Activated B cell treated with CpG ODN at 0.5 μM for 24 hours (primary cell): Measurements from ENCODE around the gene DNAH14. TPM values are rescaled to one million over a fixed set of nuclear protein-coding genes. Genes with fewer than 3 reads are reported as not detected.

Experiments
- ATAC-seq: fragments of 200-7000 bp; cut with Tn5 transposase; one replicate; pipeline ENCODE4 v1.10.0; 2021; ENCODE audit warnings: low read depth, mild to moderate bottlenecking, moderate library complexity
- CTCF ChIA-PET: fragments of 350-600 bp; sonication (Branson Sonifier 250); formaldehyde crosslinking; loops from one replicate; lab custom pipeline; 2021; ENCODE audit warnings: antibody characterized with exemption; lab: Charles Lee
- POLR2A ChIA-PET: fragments of 350-600 bp; sonication (Branson Sonifier 250); formaldehyde crosslinking; loops from one replicate; lab custom pipeline; 2021; ENCODE audit warnings: antibody characterized with exemption; lab: Charles Lee
- DNase-seq: peaks from one replicate; pipeline ENCODE4 v3.0.0; 2022
- H3K27ac Mint-ChIP-seq: one replicate; pipeline ENCODE4 v1.8.0; 2020; ENCODE audit warnings: mixed read lengths
- H3K27me3 Mint-ChIP-seq: one replicate; pipeline ENCODE4 v1.8.0; 2021; ENCODE audit warnings: mixed read lengths
- H3K36me3 Mint-ChIP-seq: one replicate; pipeline ENCODE4 v1.8.0; 2021; ENCODE audit warnings: low read depth, mixed read lengths
- H3K4me1 Mint-ChIP-seq: one replicate; pipeline ENCODE4 v1.8.0; 2021; ENCODE audit warnings: mixed read lengths
- H3K4me3 Mint-ChIP-seq: one replicate; pipeline ENCODE4 v1.8.0; 2020; ENCODE audit warnings: mild to moderate bottlenecking, mixed read lengths
- H3K9me3 Mint-ChIP-seq: one replicate; pipeline ENCODE4 v1.8.0; 2020; ENCODE audit warnings: mixed read lengths
- intact Hi-C: fragments of 100-400 bp; cut with micrococcal nuclease; formaldehyde crosslinking; loops from one replicate; pipeline ENCODE4 v1.15.1; 2024
- total RNA-seq: library from RNA; stranded (reverse); gene quantifications from 2 replicates; pipeline ENCODE4 v1.2.3, GENCODE V29; 2022
- TF ChIP-seq, protein P1 (sequence below): fragments of 200-600 bp; IDR thresholded peaks from one replicate; pipeline ENCODE4 v1.8.0; 2022; ENCODE audit warnings: antibody characterized with exemption, mild to moderate bottlenecking

The DNAH14 gene
- total RNA-seq, 1 donor from 2014 or later = not detected

DNA sequence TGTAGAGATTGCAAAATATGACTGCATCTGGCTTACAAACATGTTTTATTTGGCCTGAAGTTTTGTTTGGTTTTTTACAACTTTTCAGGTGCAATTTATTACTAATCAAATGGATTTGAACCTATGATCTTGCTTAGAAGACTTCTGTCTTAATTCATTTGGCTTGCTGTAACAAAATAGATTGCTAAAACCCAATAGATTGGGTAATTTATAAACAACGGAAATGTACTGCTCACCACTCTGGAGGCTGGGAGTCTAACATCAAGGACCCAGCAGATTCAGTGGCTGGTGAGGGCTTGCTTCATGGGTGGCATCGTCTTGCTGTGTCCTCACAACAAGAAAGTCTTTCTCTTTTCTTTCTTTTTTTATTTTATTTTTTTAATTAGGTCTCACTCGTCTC is 425.4 kb downstream of the DNAH14 start:
- no peaks in the 10 kb centered on the region for H3K36me3 Mint-ChIP-seq
- no peaks in the 10 kb centered on the region for H3K9me3 Mint-ChIP-seq
- H3K27ac Mint-ChIP-seq = no peak overlapping the region
- intact Hi-C loops = no loop called here
- no peaks in the 10 kb centered on the region for H3K4me1 Mint-ChIP-seq
- POLR2A ChIA-PET = no interaction called here
- peaks cover 9% of the 10 kb centered on the region for H3K27me3 Mint-ChIP-seq
- TF ChIP-seq, protein P1, sequence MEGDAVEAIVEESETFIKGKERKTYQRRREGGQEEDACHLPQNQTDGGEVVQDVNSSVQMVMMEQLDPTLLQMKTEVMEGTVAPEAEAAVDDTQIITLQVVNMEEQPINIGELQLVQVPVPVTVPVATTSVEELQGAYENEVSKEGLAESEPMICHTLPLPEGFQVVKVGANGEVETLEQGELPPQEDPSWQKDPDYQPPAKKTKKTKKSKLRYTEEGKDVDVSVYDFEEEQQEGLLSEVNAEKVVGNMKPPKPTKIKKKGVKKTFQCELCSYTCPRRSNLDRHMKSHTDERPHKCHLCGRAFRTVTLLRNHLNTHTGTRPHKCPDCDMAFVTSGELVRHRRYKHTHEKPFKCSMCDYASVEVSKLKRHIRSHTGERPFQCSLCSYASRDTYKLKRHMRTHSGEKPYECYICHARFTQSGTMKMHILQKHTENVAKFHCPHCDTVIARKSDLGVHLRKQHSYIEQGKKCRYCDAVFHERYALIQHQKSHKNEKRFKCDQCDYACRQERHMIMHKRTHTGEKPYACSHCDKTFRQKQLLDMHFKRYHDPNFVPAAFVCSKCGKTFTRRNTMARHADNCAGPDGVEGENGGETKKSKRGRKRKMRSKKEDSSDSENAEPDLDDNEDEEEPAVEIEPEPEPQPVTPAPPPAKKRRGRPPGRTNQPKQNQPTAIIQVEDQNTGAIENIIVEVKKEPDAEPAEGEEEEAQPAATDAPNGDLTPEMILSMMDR = no peak
- no peak overlapping the region for H3K4me3 Mint-ChIP-seq
- ATAC-seq (no peak), DNase-seq (no peak)
- CTCF ChIA-PET = no interaction called here

GRCh38 chr1:225355863-225356262 is 426.4 kb downstream of the DNAH14 start:
- intact Hi-C loops = no loop called here
- Mint-ChIP-seq H3K9me3 (no peaks in the 10 kb centered on the region), H3K36me3 (no peaks in the 10 kb centered on the region), H3K27me3 (peaks cover 9% of the 10 kb centered on the region), H3K4me3 (no peak overlapping the region), H3K4me1 (no peaks in the 10 kb centered on the region), H3K27ac (no peak overlapping the region)
- POLR2A ChIA-PET = no interaction called here
- CTCF ChIA-PET = no interaction called here
- TF ChIP-seq, protein P1 = no peak
- DNase-seq (no peak), ATAC-seq (no peak)

DNA sequence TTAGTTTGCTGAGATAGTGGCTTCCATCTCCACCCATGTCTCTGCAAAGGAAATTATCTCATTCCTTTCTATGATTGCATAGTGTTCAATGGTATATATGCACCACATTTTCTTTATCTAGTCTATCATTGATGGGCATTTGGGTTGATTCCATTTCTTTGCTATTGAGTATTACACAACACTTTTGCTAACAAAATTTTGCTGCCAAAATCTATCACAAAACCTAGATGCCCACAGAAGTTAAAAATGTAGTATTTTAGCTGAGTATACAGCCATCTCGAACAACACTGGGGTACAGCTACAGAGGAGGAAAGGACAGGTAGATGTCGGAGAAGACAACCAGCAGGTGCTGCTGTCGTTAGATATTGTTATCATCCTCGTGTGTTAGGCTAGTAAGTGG is 430.6 kb downstream of the DNAH14 start:
- Mint-ChIP-seq H3K27ac (no peak overlapping the region), H3K27me3 (peaks cover 6% of the 10 kb centered on the region), H3K4me3 (no peak overlapping the region), H3K4me1 (peaks cover 3% of the 10 kb centered on the region), H3K9me3 (no peaks in the 10 kb centered on the region), H3K36me3 (no peaks in the 10 kb centered on the region)
- TF ChIP-seq, protein P1 = no peak
- intact Hi-C loops = no loop called here
- CTCF ChIA-PET = no interaction called here
- no peak for ATAC-seq
- no peak for DNase-seq
- POLR2A ChIA-PET = no interaction called here

DNA sequence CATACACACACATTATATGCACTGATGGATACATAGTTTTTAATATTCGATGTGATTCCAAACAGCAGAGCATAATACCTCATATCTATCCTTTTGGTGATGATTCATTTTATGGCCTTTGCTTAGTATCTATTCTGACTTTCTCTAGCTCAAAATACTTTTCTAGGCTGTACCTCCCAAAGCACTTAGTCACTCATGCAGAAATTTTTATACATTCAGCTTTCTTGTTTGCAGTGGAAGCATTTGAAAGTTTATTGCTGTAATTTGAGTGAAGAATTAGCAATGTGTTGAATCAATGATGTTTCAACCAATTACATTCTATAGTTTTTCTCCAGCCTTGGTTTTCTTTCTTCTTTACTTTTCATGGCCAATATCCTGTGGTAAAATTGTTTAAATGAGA is 431.7 kb downstream of the DNAH14 start:
- Mint-ChIP-seq H3K9me3 (no peaks in the 10 kb centered on the region), H3K36me3 (no peaks in the 10 kb centered on the region), H3K4me1 (peaks cover 3% of the 10 kb centered on the region), H3K4me3 (no peak overlapping the region), H3K27me3 (peaks cover 6% of the 10 kb centered on the region), H3K27ac (no peak overlapping the region)
- TF ChIP-seq, protein P1 = no peak
- intact Hi-C loops = no loop called here
- ChIA-PET POLR2A (no interaction called here), CTCF (no interaction called here)
- DNase-seq (no peak), ATAC-seq (no peak)

GRCh38 chr1:225362805-225363204 is 433.3 kb downstream of the DNAH14 start:
- peaks cover 3% of the 10 kb centered on the region for H3K4me1 Mint-ChIP-seq
- CTCF ChIA-PET = no interaction called here
- TF ChIP-seq, protein P1 = no peak
- peaks cover 2% of the 10 kb centered on the region for H3K27me3 Mint-ChIP-seq
- ATAC-seq = no peak
- no peak overlapping the region for H3K4me3 Mint-ChIP-seq
- H3K36me3 Mint-ChIP-seq = no peaks in the 10 kb centered on the region
- H3K9me3 Mint-ChIP-seq = no peaks in the 10 kb centered on the region
- H3K27ac Mint-ChIP-seq = no peak overlapping the region
- POLR2A ChIA-PET = interaction anchor here (0.7 kb wide), 1 partner anchor 716 kb away, joined by 4 read pairs; no protein-coding TSS in a partner anchor
- no peak for DNase-seq
- intact Hi-C loops = no loop called here
